GM23338 (cell line): ENCODE results near the gene SULT1C3. TPM values are rescaled to one million over a fixed set of nuclear protein-coding genes. Genes with fewer than 3 reads are reported as not detected.

ENCODE experiments used
- ATAC-seq: fragments of 200-7000 bp; cut with Tn5 transposase; 3 replicates; pipeline ENCODE4 v1.9.1; 2020
- DNase-seq: peaks from one replicate; pipeline ENCODE4 v3.0.0-alpha.2; 2015; ENCODE audit warnings: low spot score
- H2AFZ ChIP-seq: fragments of 200-600 bp; sonication (generic); 2 replicates; pipeline ENCODE4 v1.8.0; 2016; ENCODE audit warnings: antibody characterized with exemption, mild to moderate bottlenecking, moderate library complexity
- H3F3A ChIP-seq: fragments of 200-600 bp; sonication (generic); replicated peaks from 2 replicates; pipeline ENCODE4 v1.8.0; 2017; ENCODE audit warnings: antibody characterized with exemption, mixed run types, low read depth
- H3K27ac ChIP-seq: fragments of 200-600 bp; sonication (generic); 2 replicates; pipeline ENCODE4 v1.6.1; 2016; ENCODE audit warnings: low read depth
- H3K27me3 ChIP-seq: fragments of 200-600 bp; sonication (generic); 2 replicates; pipeline ENCODE4 v1.8.0; 2016; ENCODE audit warnings: mild to moderate bottlenecking, mixed run types, moderate library complexity; ENCODE audit not compliant: insufficient read depth
- H3K36me3 ChIP-seq: fragments of 200-600 bp; sonication (generic); 2 replicates; pipeline ENCODE4 v1.8.0; 2016; ENCODE audit warnings: mild to moderate bottlenecking; ENCODE audit not compliant: insufficient read depth
- H3K4me1 ChIP-seq: fragments of 200-600 bp; sonication (generic); 2 replicates; pipeline ENCODE4 v1.8.0; 2016; ENCODE audit warnings: mild to moderate bottlenecking, moderate library complexity; ENCODE audit not compliant: insufficient read depth
- H3K4me2 ChIP-seq: fragments of 200-600 bp; sonication (generic); 2 replicates; pipeline ENCODE4 v1.7.1; 2017; ENCODE audit warnings: mixed run types
- H3K4me3 ChIP-seq: fragments of 200-600 bp; sonication (generic); 2 replicates; pipeline ENCODE4 v1.6.1; 2016; ENCODE audit warnings: mixed run types
- H3K79me2 ChIP-seq: fragments of 200-600 bp; sonication (generic); replicated peaks from 2 replicates; pipeline ENCODE4 v1.8.0; 2017; ENCODE audit warnings: mild to moderate bottlenecking; ENCODE audit not compliant: insufficient read depth
- H3K9me2 ChIP-seq: fragments of 200-600 bp; sonication (generic); 2 replicates; pipeline ENCODE4 v1.8.0; 2017; ENCODE audit not compliant: insufficient read depth
- H4K20me1 ChIP-seq: fragments of 200-600 bp; sonication (generic); replicated peaks from 2 replicates; pipeline ENCODE4 v1.8.0; 2017; ENCODE audit warnings: mild to moderate bottlenecking; ENCODE audit not compliant: insufficient read depth
- H3K27ac Mint-ChIP-seq: 2 replicates; pipeline ENCODE4 v1.8.0; 2020; ENCODE audit warnings: inconsistent platforms, mild to moderate bottlenecking, moderate library complexity, mixed read lengths
- H3K27me3 Mint-ChIP-seq: 3 replicates; pipeline ENCODE4 v1.8.0; 2022; ENCODE audit warnings: low read depth, mild to moderate bottlenecking, moderate library complexity, mixed read lengths, inconsistent platforms; ENCODE audit not compliant: insufficient read depth, poor library complexity
- H3K36me3 Mint-ChIP-seq: 3 replicates; pipeline ENCODE4 v1.8.0; 2021; ENCODE audit warnings: low read depth, mild to moderate bottlenecking, inconsistent platforms, moderate library complexity, mixed read lengths
- H3K4me1 Mint-ChIP-seq: 3 replicates; pipeline ENCODE4 v1.8.0; 2020; ENCODE audit warnings: mild to moderate bottlenecking, inconsistent platforms, mixed read lengths
- H3K4me3 Mint-ChIP-seq: 3 replicates; pipeline ENCODE4 v1.8.0; 2021; ENCODE audit warnings: moderate library complexity, mild to moderate bottlenecking, inconsistent platforms, mixed read lengths
- H3K9me3 Mint-ChIP-seq: 3 replicates; pipeline ENCODE4 v1.8.0; 2020; ENCODE audit warnings: moderate library complexity, mild to moderate bottlenecking, inconsistent platforms, mixed read lengths
- CREB1 ChIP-seq: fragments of 250-450 bp; sonication (Bioruptor Pico); IDR thresholded peaks from 2 replicates; pipeline ENCODE4 v1.5.0; 2020; ENCODE audit warnings: low read depth, mild to moderate bottlenecking, moderate library complexity
- CTCF ChIP-seq, 2 experiments: fragments of 200-600 bp in 1 of 2; sonication (generic) in 1 of 2; conservative IDR thresholded peaks; 2 replicates each; pipeline versions ENCODE4 v1.5.1 to v1.6.1; 2016 to 2017; ENCODE audit warnings: antibody characterized with exemption in 2 of 2, low read depth in 2 of 2, mild to moderate bottlenecking in 2 of 2, moderate library complexity in 1 of 2
- ETS1 ChIP-seq: IDR thresholded peaks from 2 replicates; pipeline ENCODE4 v1.6.1; 2016; ENCODE audit warnings: antibody characterized with exemption
- EZH2 ChIP-seq: fragments of 200-600 bp; sonication (generic); IDR thresholded peaks from one replicate; pipeline ENCODE4 v1.8.0; 2017; ENCODE audit warnings: antibody characterized with exemption, mild to moderate bottlenecking, low read depth; ENCODE audit not compliant: unreplicated experiment
- EZH2phosphoT487 ChIP-seq: fragments of 200-600 bp; sonication (generic); IDR thresholded peaks from one replicate; pipeline ENCODE4 v1.8.1; 2018; ENCODE audit warnings: antibody characterized with exemption; ENCODE audit not compliant: unreplicated experiment
- JUNB ChIP-seq: IDR thresholded peaks from one replicate; pipeline ENCODE4 v1.6.1; 2016; ENCODE audit warnings: antibody characterized with exemption; ENCODE audit not compliant: unreplicated experiment
- NANOG ChIP-seq: IDR thresholded peaks from 2 replicates; pipeline ENCODE4 v1.6.1; 2016; ENCODE audit warnings: antibody characterized with exemption, borderline replicate concordance
- POLR2AphosphoS5 ChIP-seq: IDR thresholded peaks from 2 replicates; pipeline ENCODE4 v1.6.1; 2016; ENCODE audit warnings: antibody characterized with exemption, low read depth
- REST ChIP-seq: IDR thresholded peaks from one replicate; pipeline ENCODE4 v1.6.1; 2018; ENCODE audit warnings: antibody characterized with exemption; ENCODE audit not compliant: unreplicated experiment
- STAT1 ChIP-seq: IDR thresholded peaks from one replicate; pipeline ENCODE4 v1.6.1; 2016; ENCODE audit warnings: antibody characterized with exemption; ENCODE audit not compliant: unreplicated experiment
- ZNF114 ChIP-seq: fragments of 250-450 bp; sonication (Bioruptor Pico); IDR thresholded peaks from 2 replicates; pipeline ENCODE4 v1.5.0; 2020; ENCODE audit warnings: mild to moderate bottlenecking, moderate library complexity
- ZNF331 ChIP-seq: fragments of 250-450 bp; sonication (Bioruptor Pico); IDR thresholded peaks from 2 replicates; pipeline ENCODE4 v1.5.0; 2020; ENCODE audit warnings: low read depth, mild to moderate bottlenecking, moderate library complexity
- ZNF462 ChIP-seq: fragments of 250-450 bp; sonication (Bioruptor Pico); IDR thresholded peaks from 2 replicates; pipeline ENCODE4 v1.5.0; 2020; ENCODE audit warnings: mild to moderate bottlenecking, moderate library complexity
- polyA plus RNA-seq: library from polyadenylated mRNA; unstranded; fragments of >200 nt; fragmentation: Nextera tagmentation; extraction: Ambion mirVana; gene quantifications from 2 replicates; pipeline ENCODE4 v1.2.1, GENCODE V29; 2016
- total RNA-seq: library from RNA; depleted of rRNA; stranded (reverse); fragments of >200 nt; shearing (Covaris generic); gene quantifications from 2 replicates; pipeline ENCODE4 v1.2.3, GENCODE V29; 2014

The SULT1C3 gene
- total and polyA plus RNA-seq, 2 experiments from 2014 or later = not detected

GRCh38 chr2:108285616-108286015 lies 45.8 kb downstream of the SULT1C3 start:
- no peaks in the 10 kb centered on the region for H4K20me1 ChIP-seq
- H3F3A ChIP-seq = no peaks in the 10 kb centered on the region
- peaks cover 11% of the 10 kb centered on the region; the same call in 1 of the 2 replicates for H3K4me1 ChIP-seq
- Mint-ChIP-seq H3K4me3 (no peak overlapping the region), H3K27ac (no peak overlapping the region), H3K36me3 (no peaks in the 10 kb centered on the region; the same call in 1 of the 3 replicates), H3K4me1 (peaks cover 19% of the 10 kb centered on the region), H3K27me3 (peaks cover 1% of the 10 kb centered on the region), H3K9me3 (peaks cover 3% of the 10 kb centered on the region; the same call in 2 of the 3 replicates)
- no peak for DNase-seq
- TF ChIP-seq ZNF462 (CRISPR knock-in tag) (no peak), ZNF331 (CRISPR knock-in tag) (no peak), CTCF (conservative IDR thresholded peaks at IDR 0.05; ENCODE audit: low read depth in 2 of 2) (no peak), ZNF114 (no peak), REST (no peak), JUNB (no peak), STAT1 (no peak), EZH2 (no peak), POLR2AphosphoS5 (no peak), ETS1 (no peak), CREB1 (CRISPR knock-in tag) (no peak), NANOG (no peak), EZH2phosphoT487 (no peak)
- H3K27me3 ChIP-seq = no peaks in the 10 kb centered on the region
- H3K79me2 ChIP-seq = no peaks in the 10 kb centered on the region
- H3K36me3 ChIP-seq = no peaks in the 10 kb centered on the region
- no peak overlapping the region for H2AFZ ChIP-seq
- ATAC-seq = no peak
- no peak overlapping the region for H3K4me2 ChIP-seq
- no peak overlapping the region for H3K4me3 ChIP-seq
- 0 out of 2 replicates have a peak, but pooled peaks cover 4% of the 10 kb centered on the region for H3K9me2 ChIP-seq
- H3K27ac ChIP-seq = no peak overlapping the region
